Gastrocnemius medialis (tissue), 4 donors: ENCODE measurements around the gene RAB11A.

Experiments used
- CTCF ChIP-seq, 5 experiments: fragments of 450-650 bp in 3 of 5; fragments of 200-600 bp in 2 of 5; sonication (generic) in 2 of 5; IDR thresholded peaks in 4 of 5; conservative IDR thresholded peaks in 1 of 5; 1 replicate in 4 of 5; 2 replicates in 1 of 5; pipeline ENCODE4 v1.5.1; 2016 to 2019; ENCODE audit warnings: antibody characterized with exemption in 5 of 5, mild to moderate bottlenecking in 3 of 5, moderate library complexity in 3 of 5
- POLR2A ChIP-seq, 2 donors: fragments of 450-650 bp; IDR thresholded peaks; one replicate each; pipeline ENCODE4 v1.6.1; 2017; ENCODE audit warnings: antibody characterized with exemption in 2 of 2, mild to moderate bottlenecking in 2 of 2, moderate library complexity in 2 of 2

- TF ChIP-seq CTCF (IDR thresholded peaks at IDR 0.05 in 4 of 5, conservative IDR thresholded peaks at IDR 0.05 in 1 of 5) (no peak), POLR2A (IDR thresholded peaks at IDR 0.05) (no peak)
Measured at GRCh38 chr15:65927545-65927944, 58.3 kb downstream of the RAB11A start.
